HG03280 (cell line): ENCODE measurements around the gene RNU2-63P.
"Not testable (repeated sequence)": the region's sequence is repeated elsewhere in the genome, so short reads cannot be mapped to it uniquely, and the experiment has no call there.

Source experiments
- ATAC-seq: cut with Tn5 transposase; IDR thresholded peaks from one replicate; pipeline ENCODE4 v1.9.1; 2021; ENCODE audit warnings: mild to moderate bottlenecking, moderate library complexity; ENCODE audit not compliant: unreplicated experiment

RNU2-63P gene

DNA sequence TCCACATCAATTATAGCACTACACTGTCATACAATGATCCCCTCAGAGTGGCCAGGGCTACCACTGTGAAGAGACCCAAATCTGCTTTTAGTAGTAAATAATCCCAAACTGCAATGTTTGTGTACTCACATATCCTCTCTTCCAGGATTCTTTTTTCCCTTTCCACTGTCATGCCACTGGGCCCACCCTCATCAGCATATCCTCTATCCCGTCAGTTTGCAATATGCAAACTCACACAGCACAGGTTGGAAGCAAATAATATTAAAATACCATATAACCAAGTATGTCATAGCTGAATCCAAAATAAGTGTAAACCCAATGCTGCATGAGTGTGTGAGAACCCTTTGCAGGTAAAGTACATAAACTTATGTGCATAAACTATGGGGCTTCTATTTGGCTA is 28.9 kb downstream of the RNU2-63P start:
- not testable (repeated sequence) for ATAC-seq

DNA sequence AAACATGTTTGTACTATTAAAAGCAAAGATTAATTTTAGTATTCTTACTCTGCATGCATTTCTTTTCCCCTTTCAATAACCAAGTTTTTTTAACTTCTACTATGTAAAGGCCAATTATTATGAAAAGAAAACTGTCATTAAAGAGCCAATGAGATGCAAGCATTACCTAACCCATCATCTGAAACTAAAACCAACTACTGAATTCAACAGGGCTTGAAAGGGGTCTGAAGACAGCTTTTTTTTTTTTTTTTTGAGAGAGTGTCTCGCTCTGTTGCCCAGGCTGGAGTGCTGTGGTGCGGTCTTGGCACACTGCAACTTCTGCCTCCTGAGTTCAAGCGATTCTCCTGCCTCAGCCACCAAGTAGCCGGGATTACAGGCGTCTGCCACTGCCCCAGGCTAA is 30.4 kb downstream of the RNU2-63P start:
- not testable (repeated sequence) for ATAC-seq

DNA sequence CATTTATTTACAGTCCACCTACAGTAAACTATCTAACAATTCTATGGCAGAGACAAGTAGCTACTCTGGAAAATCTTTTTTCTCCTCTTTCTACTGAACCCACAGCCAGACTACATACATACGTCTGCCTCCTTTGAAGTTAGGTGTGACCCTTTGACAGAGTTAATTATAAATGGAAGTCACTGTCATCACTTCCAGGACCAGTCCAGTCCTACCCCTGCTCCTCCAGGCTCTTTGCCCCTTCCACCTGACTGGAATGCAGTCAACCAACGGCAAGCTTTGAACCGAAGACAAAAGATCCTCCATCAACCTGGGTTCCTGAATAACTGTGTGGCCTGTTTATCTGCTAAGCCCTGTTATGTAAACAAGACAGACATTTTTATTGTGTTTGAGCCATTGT is 35.2 kb downstream of the RNU2-63P start:
- not testable (repeated sequence) for ATAC-seq

DNA sequence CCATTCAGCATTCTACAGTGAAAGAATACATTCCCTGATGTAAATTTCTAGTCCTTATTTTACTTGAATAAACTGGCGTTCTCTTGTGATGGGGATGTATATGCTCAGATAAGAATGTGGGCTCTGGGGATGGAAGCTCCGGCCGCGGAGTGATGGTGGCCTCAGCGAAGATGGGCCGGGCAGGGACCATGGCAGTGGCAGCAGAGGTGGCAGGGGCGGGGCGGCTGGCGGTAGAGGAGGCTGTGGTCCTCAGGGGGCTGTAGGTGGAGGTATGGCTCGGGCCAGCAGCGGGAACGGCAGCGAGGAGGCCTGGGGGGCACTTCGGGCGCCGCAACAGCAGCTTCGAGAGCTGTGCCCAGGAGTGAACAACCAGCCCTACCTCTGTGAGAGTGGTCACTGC is 44.0 kb downstream of the RNU2-63P start:
- ATAC-seq, result not testable (repeated sequence)
